ENCODE measurements around the gene CRISPLD2. TPM values are rescaled to one million over a fixed set of nuclear protein-coding genes. Genes with fewer than 3 reads are reported as not detected.

CRISPLD2 gene
- total and polyA plus RNA-seq, 12 donors, result 7.9 to 48.1 (median 15.2) TPM

GRCh38 chr16:84832488-84833143 lies 12.8 kb downstream of the CRISPLD2 start:
- H3K27ac ChIP-seq, result peak overlapping the region; percentile 46 to 83 (median 76)
- ATAC-seq (peak; percentile 29 to 86 (median 68)), DNase-seq (peak; percentile 75 to 81)
- intact Hi-C loops (cut with DNase I), result loop anchor here in 2 of 10 donors (5.0 kb wide), 1 partner anchor 90 kb away; no protein-coding TSS in a partner anchor
- peaks cover 0 to 4% (median 0%) of the 10 kb centered on the region in 7 donors for H3K27me3 ChIP-seq
- H3K9me3 ChIP-seq, result no peaks in the 10 kb centered on the region
- peaks cover 0 to 34% (median 0%) of the 10 kb centered on the region in 9 donors for H3K36me3 ChIP-seq
- 61 to 65% methylated on average over 20 of the region's 20 CpGs for WGBS, 2 donors
- TF ChIP-seq CTCF (IDR thresholded peaks at IDR 0.05), result no peak
- H3K4me1 ChIP-seq, result peaks cover 0 to 74% (median 55%) of the 10 kb centered on the region in 9 donors
- peak overlapping the region in 6 of 10 donors; percentile 3 to 43 (median 24) for H3K4me3 ChIP-seq

GRCh38 chr16:84833144-84833500 lies 13.3 kb downstream of the CRISPLD2 start:
- Histone ChIP-seq H3K27ac (peak overlapping the region; percentile 46 to 83 (median 76)), H3K9me3 (no peaks in the 10 kb centered on the region), H3K4me1 (peaks cover 0 to 74% (median 50%) of the 10 kb centered on the region in 9 donors), H3K27me3 (peaks cover 0 to 4% (median 0%) of the 10 kb centered on the region in 7 donors), H3K36me3 (peaks cover 0 to 35% (median 0%) of the 10 kb centered on the region in 9 donors), H3K4me3 (peak overlapping the region in 6 of 10 donors; percentile 3 to 43 (median 24))
- ATAC-seq (no peak), DNase-seq (no peak)
- 80 to 88% methylated on average over 11 of the region's 11 CpGs for WGBS, 2 donors
- intact Hi-C loops (cut with DNase I), result loop anchor here in 2 of 10 donors (5.0 kb wide), 1 partner anchor 89 kb away; no protein-coding TSS in a partner anchor
- TF ChIP-seq CTCF (IDR thresholded peaks at IDR 0.05), result no peak

GRCh38 chr16:84833542-84834402 lies 14.0 kb downstream of the CRISPLD2 start:
- WGBS, 2 donors, result 85 to 88% methylated on average over 34 of the region's 34 CpGs
- no peak for DNase-seq
- H3K27me3 ChIP-seq, result peaks cover 0 to 4% (median 0%) of the 10 kb centered on the region in 7 donors
- H3K4me1 ChIP-seq, result peaks cover 0 to 69% (median 49%) of the 10 kb centered on the region in 9 donors
- intact Hi-C loops (cut with DNase I), result loop anchor here in 2 of 10 donors (5.0 kb wide), 1 partner anchor 89 kb away; no protein-coding TSS in a partner anchor
- H3K4me3 ChIP-seq, result peak overlapping the region in 1 of 10 donors; percentile 43
- no peak for TF ChIP-seq CTCF (IDR thresholded peaks at IDR 0.05)
- H3K36me3 ChIP-seq, result peaks cover 0 to 39% (median 0%) of the 10 kb centered on the region in 9 donors
- H3K9me3 ChIP-seq, result no peaks in the 10 kb centered on the region
- H3K27ac ChIP-seq, result peak overlapping the region; percentile 46 to 83 (median 76)
- ATAC-seq, result no peak

GRCh38 chr16:84834403-84834772 lies 14.6 kb downstream of the CRISPLD2 start:
- H3K27ac ChIP-seq, result peak overlapping the region in 9 of 10 donors; percentile 10 to 83 (median 74)
- H3K9me3 ChIP-seq, result no peaks in the 10 kb centered on the region
- peaks cover 0 to 63% (median 44%) of the 10 kb centered on the region in 9 donors for H3K4me1 ChIP-seq
- 71 to 73% methylated on average over 6 of the region's 6 CpGs for WGBS, 2 donors
- DNase-seq (no peak), ATAC-seq (no peak)
- peaks cover 0 to 4% (median 0%) of the 10 kb centered on the region in 7 donors for H3K27me3 ChIP-seq
- no peak overlapping the region for H3K4me3 ChIP-seq
- intact Hi-C loops (cut with DNase I), result loop anchor here in 2 of 10 donors (5.0 kb wide), 1 partner anchor 88 kb away; no protein-coding TSS in a partner anchor
- no peak for TF ChIP-seq CTCF (IDR thresholded peaks at IDR 0.05)
- H3K36me3 ChIP-seq, result peaks cover 0 to 43% (median 0%) of the 10 kb centered on the region in 9 donors

Data from heart right ventricle (tissue), 16 donors.